Measurements from ENCODE around the gene FOXP1.
A peak's percentile ranks its signal among the peaks of the same experiment; 100 is the strongest.

FOXP1 gene

GRCh38 chr3:71080517-71081083 lies 502.9 kb downstream of the FOXP1 start:
- Mint-ChIP-seq H3K4me1 (ENCODE audit: low read depth in 2 of 2) (peaks cover 47 to 86% of the 10 kb centered on the region in 2 donors), H3K4me3 (peak overlapping the region in 1 of 2 donors; percentile 56), H3K27ac (peak overlapping the region in 1 of 2 donors; percentile 1), H3K9me3 (no peaks in the 10 kb centered on the region), H3K27me3 (no peaks in the 10 kb centered on the region), H3K36me3 (ENCODE audit: insufficient read depth) (peaks cover 4% of the 10 kb centered on the region)
- ATAC-seq (replicated peaks): no peak
- no peak for DNase-seq

- peak overlapping the region; percentile 57 to 89 for H3K27ac Mint-ChIP-seq
- no peaks in the 10 kb centered on the region for H3K9me3 Mint-ChIP-seq
- peaks cover 45 to 71% of the 10 kb centered on the region in 2 donors for H3K4me1 Mint-ChIP-seq (ENCODE audit: low read depth in 2 of 2)
- peaks cover 4% of the 10 kb centered on the region for H3K36me3 Mint-ChIP-seq (ENCODE audit: insufficient read depth)
- ATAC-seq (replicated peaks): peak; percentile 29
- peak overlapping the region; percentile 55 to 56 for H3K4me3 Mint-ChIP-seq
- DNase-seq: no peak
- no peaks in the 10 kb centered on the region for H3K27me3 Mint-ChIP-seq
Observed at GRCh38 chr3:71078723-71079525, 504.6 kb downstream of the FOXP1 start.

- peaks cover 44 to 71% of the 10 kb centered on the region in 2 donors for H3K4me1 Mint-ChIP-seq (ENCODE audit: low read depth in 2 of 2)
Observed at GRCh38 chr3:71078199-71078598, 505.3 kb downstream of the FOXP1 start.

DNA sequence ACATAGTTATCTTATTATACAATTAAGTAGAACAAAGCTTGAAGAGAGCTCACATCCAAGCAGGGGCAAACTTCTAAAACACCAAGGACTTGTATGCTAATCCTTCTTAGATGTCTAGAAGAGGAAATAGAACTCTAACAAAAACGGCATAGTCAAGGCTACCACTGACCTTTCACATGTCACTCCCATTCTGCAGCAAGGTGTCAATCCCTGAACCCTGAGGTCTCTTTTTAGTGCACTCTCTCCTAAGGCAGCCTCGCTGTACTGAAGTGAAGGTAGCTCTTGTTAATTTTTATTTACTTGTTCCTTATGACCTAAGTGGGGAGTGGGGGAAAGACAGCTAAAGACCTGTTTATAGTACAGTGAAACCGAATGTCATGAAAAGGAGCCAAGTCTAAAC lies 506.5 kb downstream of the FOXP1 start:
- peaks cover 43 to 73% of the 10 kb centered on the region in 2 donors for H3K4me1 Mint-ChIP-seq (ENCODE audit: low read depth in 2 of 2)
- H3K9me3 Mint-ChIP-seq: no peaks in the 10 kb centered on the region
- H3K27ac Mint-ChIP-seq: peak overlapping the region; percentile 18 to 85
- ATAC-seq (replicated peaks) (no peak), DNase-seq (no peak)
- no peak overlapping the region for H3K4me3 Mint-ChIP-seq
- peaks cover 7% of the 10 kb centered on the region for H3K36me3 Mint-ChIP-seq (ENCODE audit: insufficient read depth)
- no peaks in the 10 kb centered on the region for H3K27me3 Mint-ChIP-seq

More at GRCh38 chr3:71078199-71078598, 505.3 kb downstream of the FOXP1 start:
- H3K9me3 Mint-ChIP-seq: no peaks in the 10 kb centered on the region
- H3K27ac Mint-ChIP-seq: peak overlapping the region in 1 of 2 donors; percentile 85
- no peak for ATAC-seq (replicated peaks)
- H3K36me3 Mint-ChIP-seq (ENCODE audit: insufficient read depth): peaks cover 7% of the 10 kb centered on the region
- no peaks in the 10 kb centered on the region for H3K27me3 Mint-ChIP-seq
- no peak for DNase-seq
- H3K4me3 Mint-ChIP-seq: no peak overlapping the region

DNA sequence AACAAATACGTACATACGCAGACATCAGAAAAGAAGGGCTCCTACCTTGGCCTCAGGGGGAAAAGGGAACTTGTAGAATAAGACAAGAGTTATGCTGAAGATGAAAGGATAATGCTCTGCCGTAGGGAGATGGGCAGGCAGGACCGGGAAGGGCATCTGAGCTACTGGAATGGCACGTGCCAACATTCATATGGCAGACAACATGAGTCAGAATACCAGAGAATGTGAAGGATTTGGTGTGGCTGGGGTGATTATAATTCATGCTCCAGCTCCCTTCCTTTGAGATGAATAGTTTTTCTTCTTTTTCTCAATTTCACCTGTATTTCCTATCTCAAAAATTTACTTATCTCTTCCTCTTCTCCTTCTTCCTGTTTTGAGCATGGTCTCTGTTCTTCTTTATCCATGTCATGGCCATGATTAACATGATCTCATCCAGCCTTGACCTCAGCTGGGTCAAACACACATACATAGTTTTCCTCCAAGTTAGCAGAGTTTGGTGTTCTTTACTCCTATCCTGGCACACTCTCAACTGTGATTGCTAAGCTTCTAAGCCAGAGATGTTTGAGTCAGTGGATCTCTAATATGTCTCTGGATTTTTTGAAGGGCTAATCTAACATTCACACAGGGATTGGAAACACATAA lies 507.0 kb downstream of the FOXP1 start:
- ATAC-seq (replicated peaks): no peak
- Mint-ChIP-seq H3K27ac (peak overlapping the region; percentile 18 to 80), H3K27me3 (no peaks in the 10 kb centered on the region), H3K4me3 (no peak overlapping the region), H3K4me1 (ENCODE audit: low read depth in 2 of 2) (peaks cover 43 to 71% of the 10 kb centered on the region in 2 donors), H3K36me3 (ENCODE audit: insufficient read depth) (peaks cover 7% of the 10 kb centered on the region), H3K9me3 (no peaks in the 10 kb centered on the region)
- no peak for DNase-seq

DNA sequence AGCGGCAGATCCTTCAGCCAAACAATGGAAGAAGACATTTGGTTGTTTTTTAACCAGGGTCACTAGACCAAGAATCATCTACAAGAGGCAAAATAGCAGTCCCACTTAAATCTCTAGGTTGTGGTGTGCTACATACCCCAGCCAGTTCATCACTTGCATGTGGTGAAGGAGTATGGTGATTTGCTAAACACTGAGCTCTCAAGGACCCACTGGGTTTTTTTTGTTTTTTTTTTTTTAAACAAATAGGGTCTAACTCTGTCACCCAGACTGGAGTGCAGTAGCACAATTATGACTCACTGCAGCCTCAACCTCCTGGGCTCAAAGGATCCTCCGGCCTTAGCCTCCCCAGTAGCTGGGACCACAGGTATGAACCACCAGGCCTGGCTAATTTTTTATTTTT lies 508.0 kb downstream of the FOXP1 start:
- H3K27me3 Mint-ChIP-seq: no peaks in the 10 kb centered on the region
- peaks cover 35 to 61% of the 10 kb centered on the region in 2 donors for H3K4me1 Mint-ChIP-seq (ENCODE audit: low read depth in 2 of 2)
- no peaks in the 10 kb centered on the region for H3K9me3 Mint-ChIP-seq
- peak overlapping the region; percentile 73 to 80 for H3K27ac Mint-ChIP-seq
- H3K4me3 Mint-ChIP-seq: no peak overlapping the region
- peaks cover 7% of the 10 kb centered on the region for H3K36me3 Mint-ChIP-seq (ENCODE audit: insufficient read depth)
- DNase-seq (no peak), ATAC-seq (replicated peaks) (no peak)

GRCh38 chr3:71074423-71074822 lies 509.1 kb downstream of the FOXP1 start:
- Mint-ChIP-seq H3K4me1 (ENCODE audit: low read depth in 2 of 2) (peaks cover 35 to 58% of the 10 kb centered on the region in 2 donors), H3K27ac (peak overlapping the region in 1 of 2 donors; percentile 80), H3K36me3 (ENCODE audit: insufficient read depth) (peaks cover 5% of the 10 kb centered on the region), H3K4me3 (no peak overlapping the region), H3K9me3 (no peaks in the 10 kb centered on the region), H3K27me3 (no peaks in the 10 kb centered on the region)
- DNase-seq: no peak
- ATAC-seq (replicated peaks): no peak

DNA sequence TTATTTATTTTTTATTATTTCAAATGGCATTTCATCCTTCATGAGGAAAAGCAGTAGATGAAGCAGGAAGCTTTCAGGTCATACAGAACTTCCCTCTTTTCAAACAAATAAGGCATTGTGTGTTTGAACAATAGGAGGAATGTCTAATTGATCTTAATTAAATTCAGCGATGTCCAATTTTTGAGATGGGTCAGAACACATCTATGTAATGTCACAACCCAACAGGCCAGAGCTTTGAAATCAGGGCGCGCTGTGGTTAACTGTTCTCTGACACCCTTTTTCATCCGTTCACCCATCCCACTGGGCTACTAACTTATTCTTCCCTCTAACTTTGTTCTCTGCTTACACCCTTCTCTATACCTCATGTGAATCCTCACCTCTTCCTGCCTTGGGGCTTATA lies 510.5 kb downstream of the FOXP1 start:
- DNase-seq (no peak), ATAC-seq (replicated peaks) (no peak)
- H3K27me3 Mint-ChIP-seq: no peaks in the 10 kb centered on the region
- peaks cover 31 to 52% of the 10 kb centered on the region in 2 donors for H3K4me1 Mint-ChIP-seq (ENCODE audit: low read depth in 2 of 2)
- no peak overlapping the region for H3K4me3 Mint-ChIP-seq
- H3K36me3 Mint-ChIP-seq (ENCODE audit: insufficient read depth): peaks cover 5% of the 10 kb centered on the region
- H3K27ac Mint-ChIP-seq: no peak overlapping the region
- H3K9me3 Mint-ChIP-seq: no peaks in the 10 kb centered on the region

GRCh38 chr3:71072287-71072686 lies 511.2 kb downstream of the FOXP1 start:
- DNase-seq: no peak
- Mint-ChIP-seq H3K27ac (no peak overlapping the region), H3K27me3 (no peaks in the 10 kb centered on the region), H3K9me3 (no peaks in the 10 kb centered on the region), H3K4me1 (ENCODE audit: low read depth in 2 of 2) (peaks cover 26 to 49% of the 10 kb centered on the region in 2 donors), H3K4me3 (no peak overlapping the region), H3K36me3 (ENCODE audit: insufficient read depth) (peaks cover 5% of the 10 kb centered on the region)
- ATAC-seq (replicated peaks): no peak

DNA sequence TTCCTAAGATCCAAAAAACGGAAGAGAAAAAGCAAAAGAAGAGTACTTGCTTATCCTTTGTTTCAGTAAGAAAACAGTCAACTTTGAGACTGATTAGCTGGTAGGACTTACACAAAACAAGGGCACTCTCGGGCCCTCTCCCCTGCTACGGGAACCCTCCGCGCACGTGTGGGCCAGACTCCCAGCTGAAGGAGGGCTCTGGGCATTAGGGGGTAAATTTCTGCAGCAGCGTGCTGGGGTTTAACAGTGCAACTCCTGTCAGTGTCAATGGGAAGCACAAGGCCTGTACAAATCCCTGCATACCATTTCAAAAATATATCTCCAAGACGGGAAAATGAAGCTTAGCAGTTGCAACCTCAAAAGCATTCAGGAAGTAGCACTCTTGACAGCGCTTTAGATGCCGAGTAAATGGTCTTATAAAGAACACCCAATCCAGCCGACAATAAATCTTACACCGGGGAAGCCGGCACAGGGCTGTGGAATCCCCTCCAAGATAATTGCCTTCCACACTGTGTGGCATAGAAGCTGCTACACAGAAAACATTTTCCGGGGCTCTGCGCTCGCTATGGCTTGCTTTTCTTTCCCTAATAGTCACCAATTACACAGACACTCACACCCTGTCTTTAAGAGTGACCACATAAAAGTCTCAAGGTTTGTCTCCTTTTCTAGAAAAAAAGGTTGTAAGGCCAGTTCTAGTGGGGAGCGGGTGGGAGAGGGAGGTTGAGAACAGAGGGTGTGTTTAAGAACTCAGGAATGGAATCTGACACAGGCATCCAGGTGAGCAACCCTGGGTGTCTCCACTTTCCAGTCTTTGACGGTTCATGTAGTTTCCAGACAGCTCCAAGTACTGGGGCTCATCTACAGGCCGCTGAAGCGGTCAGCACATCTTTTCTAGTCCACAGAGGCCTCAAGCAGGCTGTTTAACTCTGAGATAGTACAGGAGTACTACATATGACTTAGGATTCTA lies 512.7 kb downstream of the FOXP1 start:
- H3K27me3 Mint-ChIP-seq: no peaks in the 10 kb centered on the region
- peaks cover 32 to 49% of the 10 kb centered on the region in 2 donors for H3K4me1 Mint-ChIP-seq (ENCODE audit: low read depth in 2 of 2)
- H3K27ac Mint-ChIP-seq: peak overlapping the region; percentile 35 to 67
- H3K36me3 Mint-ChIP-seq (ENCODE audit: insufficient read depth): peaks cover 10% of the 10 kb centered on the region
- no peaks in the 10 kb centered on the region for H3K9me3 Mint-ChIP-seq
- DNase-seq: no peak
- ATAC-seq (replicated peaks): no peak
- no peak overlapping the region for H3K4me3 Mint-ChIP-seq

DNA sequence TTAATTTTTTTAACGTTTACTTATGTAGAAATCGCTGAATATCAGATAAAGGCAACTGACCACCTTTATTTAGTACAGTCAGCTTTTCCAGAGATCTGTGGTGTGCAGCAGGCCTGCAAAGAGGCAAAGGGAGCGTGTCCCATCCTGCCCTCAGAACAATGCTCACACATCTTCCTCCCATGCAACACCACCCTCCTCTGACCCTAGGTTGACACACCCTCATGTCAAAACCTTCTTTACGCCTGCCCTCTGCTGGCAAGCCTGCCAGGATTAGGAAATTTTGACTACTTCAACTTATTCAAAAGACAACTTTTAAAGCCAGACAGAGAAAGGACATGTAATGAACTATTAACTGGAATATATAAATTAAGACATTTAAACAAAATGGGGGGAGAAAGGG lies 513.7 kb downstream of the FOXP1 start:
- peaks cover 32 to 52% of the 10 kb centered on the region in 2 donors for H3K4me1 Mint-ChIP-seq (ENCODE audit: low read depth in 2 of 2)
- H3K27me3 Mint-ChIP-seq: no peaks in the 10 kb centered on the region
- no peak overlapping the region for H3K4me3 Mint-ChIP-seq
- DNase-seq (peak; percentile 54 to 61 (median 58)), ATAC-seq (replicated peaks) (peak; percentile 23)
- H3K27ac Mint-ChIP-seq: peak overlapping the region; percentile 22 to 44
- peaks cover 17% of the 10 kb centered on the region for H3K36me3 Mint-ChIP-seq (ENCODE audit: insufficient read depth)
- no peaks in the 10 kb centered on the region for H3K9me3 Mint-ChIP-seq

DNA sequence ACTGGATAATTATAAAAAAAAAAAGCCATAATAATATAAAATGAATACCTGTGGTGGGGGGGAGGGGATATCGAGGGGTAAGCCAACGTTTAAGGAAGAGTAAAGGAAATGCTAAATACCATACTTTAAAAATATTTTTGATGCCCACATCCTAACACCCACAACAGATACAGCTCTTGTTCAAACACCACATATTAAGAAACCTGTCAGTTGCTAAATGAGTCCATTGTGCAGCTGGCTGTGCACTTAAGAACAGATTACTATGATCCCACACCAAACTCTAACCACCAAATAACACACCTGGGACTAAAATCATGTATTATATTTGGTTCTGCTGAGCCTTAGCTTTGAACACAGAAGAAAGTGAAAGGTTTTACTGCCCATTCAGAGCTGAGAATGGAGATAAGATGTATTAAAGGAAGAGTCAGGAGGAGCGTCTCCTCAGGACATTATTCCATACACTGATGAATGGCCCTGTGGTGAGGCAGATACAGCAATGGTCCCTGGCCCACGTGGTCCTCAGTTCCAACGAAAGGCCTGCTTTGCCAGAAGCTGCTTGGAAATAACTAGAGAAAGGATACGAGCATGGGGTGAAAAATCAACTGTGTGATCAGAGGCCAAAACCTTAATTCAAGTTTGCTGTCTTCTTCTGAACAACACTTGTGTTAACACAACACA lies 515.4 kb downstream of the FOXP1 start:
- peaks cover 14% of the 10 kb centered on the region for H3K36me3 Mint-ChIP-seq (ENCODE audit: insufficient read depth)
- H3K4me3 Mint-ChIP-seq: peak overlapping the region; percentile 5 to 15
- DNase-seq (no peak), ATAC-seq (replicated peaks) (peak; percentile 20)
- H3K4me1 Mint-ChIP-seq (ENCODE audit: low read depth in 2 of 2): peaks cover 25 to 44% of the 10 kb centered on the region in 2 donors
- no peaks in the 10 kb centered on the region for H3K9me3 Mint-ChIP-seq
- H3K27ac Mint-ChIP-seq: peak overlapping the region; percentile 76
- no peaks in the 10 kb centered on the region for H3K27me3 Mint-ChIP-seq
